Spleen (tissue), 3 donors: ENCODE data around the gene CRAT.

ENCODE experiments used
- POLR2A ChIP-seq, 3 donors: fragments of 450-650 bp; IDR thresholded peaks; one replicate each; pipeline ENCODE4 v1.5.1; 2017; ENCODE audit warnings: antibody characterized with exemption in 3 of 3, mild to moderate bottlenecking in 1 of 3
- POLR2AphosphoS5 ChIP-seq, 3 donors: sonication (generic); formaldehyde crosslinking; IDR thresholded peaks; one replicate each; pipeline ENCODE4 v1.5.1; 2017; ENCODE audit warnings: antibody characterized with exemption in 3 of 3

- TF ChIP-seq POLR2A (IDR thresholded peaks at IDR 0.05) (no peak), POLR2AphosphoS5 (IDR thresholded peaks at IDR 0.05) (no peak)
Measured at GRCh38 chr9:129108805-129109536, 1.6 kb downstream of the CRAT start.
